Breast epithelium (tissue), 4 donors: ENCODE results near the gene ARHGAP15. TPM values are rescaled to one million over a fixed set of nuclear protein-coding genes. Genes with fewer than 3 reads are reported as not detected.
A peak's percentile ranks its signal among the peaks of the same experiment; 100 is the strongest.

Experiments
- DNase-seq, 2 donors: peaks; one replicate each; pipeline ENCODE4 v3.0.0-alpha.2; 2019; ENCODE audit warnings: low spot score in 2 of 2
- H3K27ac ChIP-seq, 2 donors: fragments of 200-600 bp; sonication (generic) in 1 of 2; one replicate each; pipeline ENCODE4 v1.5.1; 2016 to 2019; ENCODE audit warnings: mild to moderate bottlenecking in 1 of 2
- H3K27me3 ChIP-seq, 2 donors: fragments of 200-600 bp; sonication (generic) in 1 of 2; one replicate each; pipeline versions ENCODE4 v1.5.1 to v1.6.0; 2017 to 2019; ENCODE audit warnings: control low read depth in 1 of 2, mild to moderate bottlenecking in 1 of 2
- H3K36me3 ChIP-seq: fragments of 200-600 bp; one replicate; pipeline ENCODE4 v1.5.1; 2019
- H3K4me1 ChIP-seq, 2 donors: fragments of 200-600 bp; sonication (generic); one replicate each; pipeline ENCODE4 v1.5.1; 2016 to 2019; ENCODE audit warnings: control low read depth in 1 of 2
- H3K4me3 ChIP-seq, 3 donors: fragments of 200-600 bp; sonication (generic); 1 replicate in 2 of 3; 2 replicates in 1 of 3; pipeline ENCODE4 v1.5.1; 2016 to 2019; ENCODE audit warnings: mild to moderate bottlenecking in 3 of 3, moderate library complexity in 2 of 3
- H3K9me3 ChIP-seq, 2 donors: fragments of 200-600 bp; sonication (generic) in 1 of 2; one replicate each; pipeline ENCODE4 v1.5.1; 2016 to 2019; ENCODE audit warnings: control low read depth in 1 of 2
- CTCF ChIP-seq, 3 donors: fragments of 450-650 bp; IDR thresholded peaks; one replicate each; pipeline ENCODE4 v1.5.1; 2016 to 2017; ENCODE audit warnings: antibody characterized with exemption in 3 of 3, mild to moderate bottlenecking in 3 of 3, moderate library complexity in 3 of 3
- POLR2A ChIP-seq: fragments of 450-650 bp; IDR thresholded peaks from one replicate; pipeline ENCODE4 v1.6.1; 2016; ENCODE audit warnings: antibody characterized with exemption, mild to moderate bottlenecking, moderate library complexity
- POLR2AphosphoS5 ChIP-seq, 3 donors: sonication (generic); formaldehyde crosslinking; IDR thresholded peaks; one replicate each; pipeline ENCODE4 v1.6.1; 2017; ENCODE audit warnings: antibody characterized with exemption in 3 of 3
- intact Hi-C: fragments of 100-400 bp; cut with DNase I; formaldehyde crosslinking; loops from one replicate; pipeline ENCODE4 v1.15.1; 2023; ENCODE audit warnings: low total_unique reads
- total RNA-seq, 3 donors: library from RNA; depleted of rRNA; stranded (reverse); fragments of >200 nt; gene quantifications; one replicate each; pipeline ENCODE4 v1.1.0, GENCODE V29; 2016

Gene ARHGAP15
- total RNA-seq, 3 donors from 2014 or later = 8.9 to 13.4 (median 10.7) TPM

GRCh38 chr2:143524559-143525401 lies 395.6 kb downstream of the ARHGAP15 start:
- H3K27ac ChIP-seq = peak overlapping the region in 1 of 2 donors; percentile 23
- no peaks in the 10 kb centered on the region for H3K36me3 ChIP-seq
- H3K4me1 ChIP-seq = peaks cover 0 to 2% of the 10 kb centered on the region in 2 donors
- intact Hi-C loops = loop anchor here (10.0 kb wide), 1 partner anchor 1020 kb away; no protein-coding TSS in a partner anchor
- TF ChIP-seq POLR2AphosphoS5 (IDR thresholded peaks at IDR 0.05) (no peak), POLR2A (no peak)
- no peaks in the 10 kb centered on the region for H3K27me3 ChIP-seq
- H3K4me3 ChIP-seq = no peak overlapping the region
- no peaks in the 10 kb centered on the region for H3K9me3 ChIP-seq
- no peak for DNase-seq

GRCh38 chr2:143525402-143525860 lies 396.2 kb downstream of the ARHGAP15 start:
- Histone ChIP-seq H3K27me3 (no peaks in the 10 kb centered on the region), H3K27ac (peak overlapping the region in 1 of 2 donors; percentile 40), H3K9me3 (no peaks in the 10 kb centered on the region), H3K4me3 (no peak overlapping the region), H3K4me1 (peaks cover 0 to 9% of the 10 kb centered on the region in 2 donors), H3K36me3 (no peaks in the 10 kb centered on the region)
- intact Hi-C loops = loop anchor here (10.0 kb wide), 1 partner anchor 1019 kb away; no protein-coding TSS in a partner anchor
- DNase-seq = no peak
- TF ChIP-seq POLR2A (no peak), POLR2AphosphoS5 (IDR thresholded peaks at IDR 0.05) (no peak), CTCF (IDR thresholded peaks at IDR 0.05) (no peak)

GRCh38 chr2:143526498-143526897 lies 397.3 kb downstream of the ARHGAP15 start:
- intact Hi-C loops = loop anchor here (10.0 kb wide), 1 partner anchor 1018 kb away; no protein-coding TSS in a partner anchor
- Histone ChIP-seq H3K9me3 (no peaks in the 10 kb centered on the region), H3K27me3 (no peaks in the 10 kb centered on the region), H3K4me3 (no peak overlapping the region), H3K36me3 (no peaks in the 10 kb centered on the region), H3K27ac (peak overlapping the region in 1 of 2 donors; percentile 40), H3K4me1 (peaks cover 0 to 17% of the 10 kb centered on the region in 2 donors)
- DNase-seq = no peak
- no peak for TF ChIP-seq CTCF (IDR thresholded peaks at IDR 0.05)
- TF ChIP-seq POLR2A = no peak
- no peak for TF ChIP-seq POLR2AphosphoS5 (IDR thresholded peaks at IDR 0.05)

GRCh38 chr2:143528021-143528420 lies 398.8 kb downstream of the ARHGAP15 start:
- peaks cover 0 to 17% of the 10 kb centered on the region in 2 donors for H3K4me1 ChIP-seq
- no peak for DNase-seq
- TF ChIP-seq POLR2AphosphoS5 (IDR thresholded peaks at IDR 0.05) (no peak), POLR2A (no peak), CTCF (IDR thresholded peaks at IDR 0.05) (no peak)
- intact Hi-C loops = loop anchor here (10.0 kb wide), 1 partner anchor 1017 kb away; no protein-coding TSS in a partner anchor
- no peak overlapping the region for H3K4me3 ChIP-seq
- H3K27me3 ChIP-seq = no peaks in the 10 kb centered on the region
- no peaks in the 10 kb centered on the region for H3K9me3 ChIP-seq
- H3K27ac ChIP-seq = no peak overlapping the region
- H3K36me3 ChIP-seq = no peaks in the 10 kb centered on the region

GRCh38 chr2:143529118-143529720 lies 400.0 kb downstream of the ARHGAP15 start:
- Histone ChIP-seq H3K4me3 (no peak overlapping the region), H3K9me3 (no peaks in the 10 kb centered on the region), H3K4me1 (peaks cover 0 to 17% of the 10 kb centered on the region in 2 donors), H3K36me3 (no peaks in the 10 kb centered on the region), H3K27ac (no peak overlapping the region), H3K27me3 (no peaks in the 10 kb centered on the region)
- intact Hi-C loops = loop anchor here (10.0 kb wide), 1 partner anchor 1016 kb away; no protein-coding TSS in a partner anchor
- DNase-seq = no peak
- TF ChIP-seq POLR2A (no peak), CTCF (IDR thresholded peaks at IDR 0.05) (no peak), POLR2AphosphoS5 (IDR thresholded peaks at IDR 0.05) (no peak)
